CD8-positive, alpha-beta memory T cell (primary cell): Measurements from ENCODE around the gene WDR37. TPM values are rescaled to one million over a fixed set of nuclear protein-coding genes. Genes with fewer than 3 reads are reported as not detected.
"Not testable (repeated sequence)": the region's sequence is repeated elsewhere in the genome, so short reads cannot be mapped to it uniquely, and the experiment has no call there.

ENCODE experiments used
- CTCF ChIA-PET: fragments of 350-600 bp; sonication (Branson Sonifier 250); formaldehyde crosslinking; loops from one replicate; lab custom pipeline; 2021; ENCODE audit warnings: antibody characterized with exemption; lab: Charles Lee
- POLR2A ChIA-PET: fragments of 350-600 bp; sonication (Branson Sonifier 250); formaldehyde crosslinking; loops from one replicate; lab custom pipeline; 2021; ENCODE audit warnings: antibody characterized with exemption; lab: Charles Lee
- DNase-seq, 5 donors: peaks; one replicate each; pipeline versions ENCODE4 v3.0.0 to v3.0.0-alpha.2; 2020 to 2022; ENCODE audit warnings: mixed read lengths in 1 of 5
- H3K27ac ChIP-seq: one replicate; pipeline ENCODE4 v1.7.0; 2013; ENCODE audit warnings: low read depth, mild to moderate bottlenecking, low read length, moderate library complexity
- H3K27me3 ChIP-seq: 2 replicates; pipeline ENCODE4 v1.7.0; 2013; ENCODE audit warnings: low read length, mild to moderate bottlenecking; ENCODE audit not compliant: insufficient read depth, poor library complexity, severe bottlenecking
- H3K36me3 ChIP-seq: 2 replicates; pipeline ENCODE4 v1.7.0; 2013; ENCODE audit warnings: mild to moderate bottlenecking, low read length, moderate library complexity; ENCODE audit not compliant: insufficient read depth
- H3K4me1 ChIP-seq: 2 replicates; pipeline ENCODE4 v1.7.0; 2013; ENCODE audit warnings: mild to moderate bottlenecking, low read length, moderate library complexity; ENCODE audit not compliant: insufficient read depth
- H3K4me3 ChIP-seq: 2 replicates; pipeline ENCODE4 v1.7.0; 2013; ENCODE audit warnings: mild to moderate bottlenecking, low read length
- H3K9me3 ChIP-seq: 2 replicates; pipeline ENCODE4 v1.7.0; 2013; ENCODE audit warnings: mild to moderate bottlenecking, low read length
- H3K27ac Mint-ChIP-seq, 8 donors: one replicate each; pipeline ENCODE4 v1.8.0; 2020 to 2021; ENCODE audit warnings: mixed read lengths in 8 of 8, mild to moderate bottlenecking in 6 of 8, inconsistent platforms in 3 of 8, moderate library complexity in 3 of 8
- H3K27me3 Mint-ChIP-seq, 2 donors: one replicate each; pipeline ENCODE4 v1.8.0; 2020 to 2021; ENCODE audit warnings: mixed read lengths in 2 of 2, mild to moderate bottlenecking in 1 of 2, moderate library complexity in 1 of 2
- H3K36me3 Mint-ChIP-seq, 3 donors: one replicate each; pipeline ENCODE4 v1.8.0; 2020 to 2021; ENCODE audit warnings: mixed read lengths in 3 of 3, inconsistent platforms in 1 of 3, mild to moderate bottlenecking in 1 of 3
- H3K4me1 Mint-ChIP-seq, 3 donors: one replicate each; pipeline ENCODE4 v1.8.0; 2020 to 2021; ENCODE audit warnings: mixed read lengths in 3 of 3, inconsistent platforms in 1 of 3, mild to moderate bottlenecking in 1 of 3
- H3K4me3 Mint-ChIP-seq, 7 donors: one replicate each; pipeline ENCODE4 v1.8.0; 2020 to 2021; ENCODE audit warnings: mixed read lengths in 7 of 7, mild to moderate bottlenecking in 6 of 7, moderate library complexity in 4 of 7, inconsistent platforms in 2 of 7
- H3K9me3 Mint-ChIP-seq, 5 donors: one replicate each; pipeline ENCODE4 v1.8.0; 2020 to 2022; ENCODE audit warnings: mixed read lengths in 5 of 5, mild to moderate bottlenecking in 3 of 5, moderate library complexity in 2 of 5, inconsistent platforms in 1 of 5
- polyA plus RNA-seq: library from polyadenylated mRNA; unstranded; fragments of 300-500 nt; fragmentation: Illumina TruSeq; gene quantifications from one replicate; pipeline ENCODE4 v1.2.3, GENCODE V29; 2021
- total RNA-seq, 2 experiments: library from RNA; stranded (reverse); gene quantifications; one replicate each; pipeline ENCODE4 v1.2.3, GENCODE V29; 2021

Gene WDR37
- total RNA-seq: 10 to 100 TPM; 14.5 to 15.8 TPM
- 21.7 TPM for polyA plus RNA-seq

DNA sequence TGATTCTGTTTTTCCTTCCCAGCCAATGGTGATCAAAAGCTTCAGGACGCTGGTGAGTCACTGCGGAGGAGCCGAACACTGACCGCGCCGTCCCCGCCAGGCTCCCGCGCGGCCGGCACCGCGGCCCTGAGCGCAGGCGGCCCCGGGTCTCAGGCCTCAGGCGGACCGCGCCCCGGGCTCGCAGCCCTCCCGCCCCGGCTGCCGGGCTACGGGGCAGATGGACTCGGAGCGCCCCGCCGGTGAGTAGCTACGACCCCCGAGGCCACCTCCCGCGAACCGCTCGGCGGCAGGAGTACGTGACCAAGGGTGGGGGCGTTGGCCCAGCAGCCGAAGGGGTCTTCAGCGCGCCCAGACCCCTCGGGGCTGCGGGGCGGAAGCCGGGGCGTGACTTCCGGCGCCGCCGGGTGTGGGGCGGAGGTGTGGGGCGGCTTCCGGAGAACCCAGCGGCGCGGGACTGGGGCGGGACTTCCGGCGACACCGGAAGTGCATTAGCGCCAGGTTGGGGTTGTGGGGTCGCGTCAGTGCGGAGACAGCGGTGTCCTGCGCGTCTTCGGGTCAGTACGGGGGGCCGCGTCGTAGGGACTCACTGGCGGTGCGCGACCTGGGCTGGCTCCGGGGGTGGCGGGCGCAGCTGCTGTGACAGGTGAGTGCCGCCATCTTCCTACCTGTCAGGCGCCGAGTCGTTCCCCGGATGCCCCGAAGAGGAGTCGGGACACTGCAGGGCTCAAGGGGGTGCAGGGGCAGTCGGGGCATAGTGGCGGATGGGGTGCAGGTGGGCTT is at the start of gene WDR37:
Gene WDR37 (plus strand): TSS at position 60 of the 780 bp plus-strand sequence. CDS start 15,771 bp downstream, outside the sequence.
- H3K36me3 ChIP-seq: peaks cover 5% of the 10 kb centered on the region
- no peaks in the 10 kb centered on the region for H3K9me3 ChIP-seq
- H3K4me1 Mint-ChIP-seq: peaks cover 71 to 95% (median 88%) of the 10 kb centered on the region in 3 donors
- ChIA-PET CTCF (no interaction called here), POLR2A (interaction anchor here (0.7 to 3.8 kb wide), 4 partner anchors 8 to 125 kb away, joined by 3 to 19 read pairs (median 4); partner anchors contain the start of genes IDI1 and LARP4B)
- peak within 1 kb of the TSS; percentile 94 to 98 (median 94) for H3K4me3 Mint-ChIP-seq
- peak within 1 kb of the TSS; percentile 88 for H3K4me3 ChIP-seq
- DNase-seq: peak; percentile 85 to 92 (median 87)
- H3K27ac ChIP-seq: peak within 1 kb of the TSS; percentile 96
- peaks cover 64% of the 10 kb centered on the region for H3K4me1 ChIP-seq
- no peaks in the 10 kb centered on the region for H3K27me3 Mint-ChIP-seq
- no peaks in the 10 kb centered on the region for H3K9me3 Mint-ChIP-seq
- no peaks in the 10 kb centered on the region for H3K27me3 ChIP-seq
- peak within 1 kb of the TSS; percentile 95 to 99 (median 96) for H3K27ac Mint-ChIP-seq
- peaks cover 0 to 52% (median 2%) of the 10 kb centered on the region in 3 donors for H3K36me3 Mint-ChIP-seq

GRCh38 chr10:1006573-1006972 is 49.6 kb upstream of the WDR37 start:
- DNase-seq: no peak
- Mint-ChIP-seq H3K27ac (no peak overlapping the region), H3K27me3 (no peaks in the 10 kb centered on the region), H3K36me3 (peaks cover 34 to 91% (median 37%) of the 10 kb centered on the region in 3 donors), H3K4me3 (no peak overlapping the region), H3K4me1 (peaks cover 9 to 21% (median 19%) of the 10 kb centered on the region in 3 donors), H3K9me3 (peaks cover 4 to 6% (median 5%) of the 10 kb centered on the region in 5 donors)
- Histone ChIP-seq H3K27ac (no peak overlapping the region), H3K27me3 (no peaks in the 10 kb centered on the region), H3K4me3 (no peak overlapping the region), H3K4me1 (no peaks in the 10 kb centered on the region), H3K9me3 (peaks cover 6% of the 10 kb centered on the region), H3K36me3 (peaks cover 78% of the 10 kb centered on the region)
- ChIA-PET CTCF (no interaction called here), POLR2A (no interaction called here)

GRCh38 chr10:1007583-1007982 is 48.6 kb upstream of the WDR37 start:
- Mint-ChIP-seq H3K4me1 (peaks cover 5 to 19% (median 13%) of the 10 kb centered on the region in 3 donors), H3K9me3 (peaks cover under 1 to 6% (median 3%) of the 10 kb centered on the region in 5 donors), H3K4me3 (no peak overlapping the region), H3K27ac (peak overlapping the region in 1 of 8 donors; percentile 9), H3K27me3 (no peaks in the 10 kb centered on the region), H3K36me3 (peaks cover 28 to 93% (median 36%) of the 10 kb centered on the region in 3 donors)
- no peaks in the 10 kb centered on the region for H3K27me3 ChIP-seq
- H3K9me3 ChIP-seq: peaks cover 2% of the 10 kb centered on the region
- ChIA-PET CTCF (no interaction called here), POLR2A (no interaction called here)
- no peaks in the 10 kb centered on the region for H3K4me1 ChIP-seq
- no peak for DNase-seq
- H3K27ac ChIP-seq: no peak overlapping the region
- H3K4me3 ChIP-seq: no peak overlapping the region
- H3K36me3 ChIP-seq: peaks cover 81% of the 10 kb centered on the region

DNA sequence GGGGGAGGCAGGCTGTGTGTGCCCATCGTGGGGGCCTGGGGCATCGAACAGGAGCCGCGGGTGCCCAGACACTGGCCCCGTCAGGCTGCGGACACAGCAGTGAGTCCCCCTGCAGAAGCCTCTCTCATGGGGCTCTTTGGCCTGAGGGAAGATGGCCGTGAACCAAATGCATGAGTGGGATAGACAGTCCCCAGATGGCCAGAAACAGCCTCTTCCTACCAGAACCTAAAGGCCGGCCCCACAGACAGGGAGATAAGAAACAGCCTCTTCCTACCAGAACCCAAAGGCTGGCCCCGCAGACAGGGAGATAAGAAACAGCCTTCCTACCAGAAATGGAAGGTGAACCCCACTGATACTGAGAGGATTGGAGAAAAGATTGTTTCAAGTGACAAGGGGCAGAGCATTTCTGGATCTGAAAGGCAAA is 47.1 kb upstream of the WDR37 start:
- H3K27me3 ChIP-seq: no peaks in the 10 kb centered on the region
- Mint-ChIP-seq H3K36me3 (peaks cover 13 to 89% (median 32%) of the 10 kb centered on the region in 3 donors), H3K4me1 (peaks cover 0 to 14% (median 0%) of the 10 kb centered on the region in 3 donors), H3K27ac (peak overlapping the region in 5 of 8 donors; percentile 70 to 88 (median 82)), H3K9me3 (no peaks in the 10 kb centered on the region), H3K4me3 (no peak overlapping the region), H3K27me3 (no peaks in the 10 kb centered on the region)
- H3K9me3 ChIP-seq: no peaks in the 10 kb centered on the region
- peaks cover 72% of the 10 kb centered on the region for H3K36me3 ChIP-seq
- POLR2A ChIA-PET: no interaction called here
- no peaks in the 10 kb centered on the region for H3K4me1 ChIP-seq
- DNase-seq: no peak
- no peak overlapping the region for H3K27ac ChIP-seq
- CTCF ChIA-PET: no interaction called here
- no peak overlapping the region for H3K4me3 ChIP-seq

DNA sequence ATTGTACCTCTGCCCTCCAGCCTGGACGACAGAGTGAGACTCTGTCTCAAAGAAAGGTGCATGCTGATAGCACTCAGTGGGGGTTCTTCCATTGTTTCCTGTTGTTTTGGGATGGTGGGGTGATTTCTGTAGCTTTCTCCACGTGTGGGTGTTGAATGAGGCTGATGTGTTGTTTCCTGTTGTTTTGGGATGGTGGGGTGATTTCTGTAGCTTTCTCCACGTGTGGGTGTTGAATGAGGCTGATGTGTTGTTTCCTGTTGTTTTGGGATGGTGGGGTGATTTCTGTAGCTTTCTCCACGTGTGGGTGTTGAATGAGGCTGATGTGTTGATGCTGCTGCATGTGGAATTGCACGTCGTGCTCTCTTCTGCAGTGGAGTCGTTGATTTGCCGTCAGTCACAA is 46.2 kb upstream of the WDR37 start:
- CTCF ChIA-PET, H3K4me3 ChIP-seq, H3K9me3 Mint-ChIP-seq, H3K27me3 ChIP-seq, POLR2A ChIA-PET, H3K4me1 ChIP-seq, H3K9me3 ChIP-seq, H3K27ac ChIP-seq, H3K27me3 Mint-ChIP-seq: not testable (repeated sequence)
- Mint-ChIP-seq H3K36me3 (peaks cover 11 to 91% (median 35%) of the 10 kb centered on the region in 3 donors), H3K4me3 (peak overlapping the region in 1 of 7 donors; percentile 70), H3K27ac (peak overlapping the region in 5 of 8 donors; percentile 50 to 88 (median 82)), H3K4me1 (peaks cover 0 to 14% (median 0%) of the 10 kb centered on the region in 3 donors)
- DNase-seq: peak in 1 of 5 donors; percentile 7
- peaks cover 68% of the 10 kb centered on the region for H3K36me3 ChIP-seq

DNA sequence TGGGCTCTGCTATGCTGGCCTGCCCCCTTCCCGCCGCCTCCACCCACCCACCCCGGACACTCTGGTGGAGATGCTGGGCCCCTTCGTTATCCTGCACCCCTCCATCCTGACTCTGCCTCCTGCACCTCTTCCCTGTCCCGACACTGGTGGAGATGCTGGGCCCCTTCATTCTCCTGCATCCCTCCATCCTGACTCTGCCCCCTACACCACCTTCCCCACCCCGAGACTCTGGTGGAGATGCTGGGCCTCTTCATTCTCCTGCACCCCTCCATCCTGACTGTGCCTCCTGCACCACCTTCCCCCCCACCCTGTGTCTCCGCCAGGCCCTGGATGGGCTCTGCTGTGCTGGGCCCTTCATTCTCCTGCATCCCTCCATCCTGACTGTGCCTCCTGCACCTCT is 45.5 kb upstream of the WDR37 start:
- Mint-ChIP-seq H3K4me3 (no peak overlapping the region), H3K9me3 (no peaks in the 10 kb centered on the region), H3K27ac (peak overlapping the region in 2 of 8 donors; percentile 83 to 94), H3K36me3 (peaks cover 6 to 87% (median 32%) of the 10 kb centered on the region in 3 donors), H3K27me3 (no peaks in the 10 kb centered on the region), H3K4me1 (peaks cover 0 to 14% (median 0%) of the 10 kb centered on the region in 3 donors)
- DNase-seq: no peak
- Histone ChIP-seq H3K27ac (no peak overlapping the region), H3K36me3 (peaks cover 69% of the 10 kb centered on the region), H3K4me1 (no peaks in the 10 kb centered on the region), H3K4me3 (no peak overlapping the region), H3K9me3 (no peaks in the 10 kb centered on the region), H3K27me3 (no peaks in the 10 kb centered on the region)
- ChIA-PET CTCF (no interaction called here), POLR2A (no interaction called here)

DNA sequence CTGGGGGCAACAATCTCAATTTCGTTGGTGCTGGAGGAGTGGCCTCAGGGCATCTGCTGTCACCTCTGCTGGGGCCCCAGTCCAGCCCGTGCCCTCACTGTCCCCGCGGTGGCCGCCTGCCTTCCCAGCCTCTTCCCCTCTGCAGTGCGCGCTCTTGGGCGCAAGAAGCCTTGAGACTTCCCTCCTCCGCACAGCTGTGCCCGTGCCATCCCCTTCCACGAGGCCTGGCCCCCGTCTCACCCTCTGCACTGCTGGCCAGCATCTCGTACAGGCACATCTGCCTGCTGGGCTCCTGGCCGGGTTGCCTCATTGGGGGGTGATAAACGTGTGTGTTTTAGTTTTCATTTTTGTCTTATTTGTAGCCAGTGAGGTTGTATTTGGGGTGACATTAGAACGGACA is 44.5 kb upstream of the WDR37 start:
- Mint-ChIP-seq H3K4me1 (peaks cover 0 to 14% (median 0%) of the 10 kb centered on the region in 3 donors), H3K9me3 (no peaks in the 10 kb centered on the region), H3K27ac (peak overlapping the region in 1 of 8 donors; percentile 75), H3K4me3 (no peak overlapping the region), H3K27me3 (no peaks in the 10 kb centered on the region), H3K36me3 (peaks cover 5 to 87% (median 35%) of the 10 kb centered on the region in 3 donors)
- DNase-seq: no peak
- Histone ChIP-seq H3K36me3 (peaks cover 71% of the 10 kb centered on the region), H3K27me3 (no peaks in the 10 kb centered on the region), H3K4me3 (no peak overlapping the region), H3K27ac (no peak overlapping the region), H3K9me3 (no peaks in the 10 kb centered on the region), H3K4me1 (no peaks in the 10 kb centered on the region)
- ChIA-PET POLR2A (no interaction called here), CTCF (interaction anchor here (0.7 kb wide), 1 partner anchor 22 kb away, joined by 3 read pairs; no protein-coding TSS in a partner anchor)

- Histone ChIP-seq H3K4me3 (no peak overlapping the region), H3K27ac (no peak overlapping the region), H3K36me3 (peaks cover 50% of the 10 kb centered on the region), H3K9me3 (no peaks in the 10 kb centered on the region), H3K27me3 (no peaks in the 10 kb centered on the region), H3K4me1 (no peaks in the 10 kb centered on the region)
- no peaks in the 10 kb centered on the region for H3K27me3 Mint-ChIP-seq
- H3K27ac Mint-ChIP-seq: peak overlapping the region in 2 of 8 donors; percentile 3 to 79
- POLR2A ChIA-PET: no interaction called here
- CTCF ChIA-PET: no interaction called here
- no peak for DNase-seq
- H3K4me3 Mint-ChIP-seq: no peak overlapping the region
- H3K9me3 Mint-ChIP-seq: no peaks in the 10 kb centered on the region
- H3K36me3 Mint-ChIP-seq: peaks cover 0 to 80% (median 27%) of the 10 kb centered on the region in 3 donors
- peaks cover 0 to 6% (median 0%) of the 10 kb centered on the region in 3 donors for H3K4me1 Mint-ChIP-seq
These were observed 40.5 kb upstream of the WDR37 start for GRCh38 chr10:1015688-1016087.
